ENCODE measurements around the gene ZNF568.

The ZNF568 gene

DNA sequence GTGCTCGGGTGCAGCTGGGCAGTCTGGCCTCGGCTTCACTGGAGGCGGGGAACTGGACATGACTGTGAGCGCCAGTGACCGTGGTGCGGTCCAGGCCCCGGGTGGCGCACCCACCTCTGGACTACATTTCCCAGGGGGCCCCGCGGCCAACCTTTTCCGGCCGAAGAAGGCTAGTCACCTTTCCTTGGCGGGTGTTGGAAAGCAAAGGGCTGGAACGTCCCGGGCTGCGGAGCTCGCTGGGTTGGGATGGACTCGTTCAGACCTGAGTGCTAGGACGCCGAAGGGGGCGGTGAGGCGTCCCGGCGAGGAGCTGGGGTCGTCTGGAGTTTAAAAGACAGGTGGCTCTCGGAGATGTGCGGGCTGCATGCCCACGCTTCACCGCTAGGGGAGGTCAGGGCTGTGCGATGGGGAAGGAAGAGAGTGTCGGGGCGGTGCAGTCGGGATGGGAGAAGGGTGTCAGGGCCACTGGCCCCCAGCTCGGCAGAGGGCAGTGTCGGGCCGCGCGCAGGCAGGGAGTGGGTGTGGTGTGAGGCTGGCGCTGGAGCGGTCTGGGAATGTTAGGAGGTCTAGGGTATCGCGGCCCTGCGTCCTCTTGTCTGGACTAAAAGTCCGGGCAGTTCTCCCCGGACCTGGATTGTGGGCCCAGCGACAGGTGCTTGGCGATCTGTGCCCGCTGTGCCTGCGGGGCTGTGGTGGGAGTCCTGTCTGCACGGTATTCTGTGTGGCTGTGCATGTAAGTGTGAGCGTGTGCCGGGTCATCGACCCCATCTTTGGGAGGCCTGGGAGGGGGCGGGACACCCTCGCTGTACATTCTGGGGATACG, 57.1 kb downstream of the ZNF568 start:
- peak; percentile 96 to 97 for ATAC-seq (replicated peaks)

GRCh38 chr19:36973844-36974195, 57.7 kb downstream of the ZNF568 start:
- ATAC-seq (replicated peaks) (peak; percentile 47 to 58), DNase-seq (peak; percentile 4)
- peak overlapping the region; percentile 92 for H3K4me3 Mint-ChIP-seq
- peaks cover 14 to 23% of the 10 kb centered on the region in 2 donors for H3K4me1 Mint-ChIP-seq
- H3K9me3 Mint-ChIP-seq, result peaks cover 3 to 6% of the 10 kb centered on the region in 2 donors
- peak overlapping the region; percentile 98 for H3K27ac Mint-ChIP-seq
- peaks cover 27 to 38% of the 10 kb centered on the region in 2 donors for H3K36me3 Mint-ChIP-seq
- no peaks in the 10 kb centered on the region for H3K27me3 Mint-ChIP-seq

More for the DNA sequence above, 57.1 kb downstream of the ZNF568 start:
- Mint-ChIP-seq H3K27me3 (no peaks in the 10 kb centered on the region), H3K36me3 (peaks cover 22 to 33% of the 10 kb centered on the region in 2 donors), H3K4me3 (peak overlapping the region; percentile 92), H3K9me3 (peaks cover under 1 to 3% of the 10 kb centered on the region in 2 donors), H3K27ac (peak overlapping the region; percentile 98), H3K4me1 (peaks cover 13 to 23% of the 10 kb centered on the region in 2 donors)
- DNase-seq, result peak; percentile 75

DNA sequence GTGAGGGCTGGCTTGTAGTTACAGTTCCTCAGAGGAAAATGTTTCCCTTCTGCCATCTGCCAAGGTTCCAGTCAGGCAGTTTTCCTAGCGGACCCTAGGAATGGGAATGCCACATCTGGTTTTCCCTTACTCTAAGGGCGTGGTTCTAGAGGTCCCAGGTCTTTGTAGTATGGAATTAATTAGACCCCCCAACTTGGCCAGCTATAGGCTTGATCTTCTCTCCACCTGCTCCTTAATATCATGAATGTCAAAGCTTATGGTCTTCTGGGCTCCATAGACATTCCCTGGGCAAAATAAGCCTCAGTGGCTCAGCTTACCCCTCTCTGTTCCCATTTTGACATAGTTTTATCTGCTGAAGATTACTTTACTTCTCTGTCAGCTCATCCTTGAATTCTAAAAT, 70.0 kb downstream of the ZNF568 start:
- no peak overlapping the region for H3K27ac Mint-ChIP-seq
- DNase-seq (no peak), ATAC-seq (replicated peaks) (no peak)
- no peak overlapping the region for H3K4me3 Mint-ChIP-seq
- peaks cover 61 to 76% of the 10 kb centered on the region in 2 donors for H3K36me3 Mint-ChIP-seq
- peaks cover 10 to 24% of the 10 kb centered on the region in 2 donors for H3K9me3 Mint-ChIP-seq
- no peaks in the 10 kb centered on the region for H3K4me1 Mint-ChIP-seq
- no peaks in the 10 kb centered on the region for H3K27me3 Mint-ChIP-seq

DNA sequence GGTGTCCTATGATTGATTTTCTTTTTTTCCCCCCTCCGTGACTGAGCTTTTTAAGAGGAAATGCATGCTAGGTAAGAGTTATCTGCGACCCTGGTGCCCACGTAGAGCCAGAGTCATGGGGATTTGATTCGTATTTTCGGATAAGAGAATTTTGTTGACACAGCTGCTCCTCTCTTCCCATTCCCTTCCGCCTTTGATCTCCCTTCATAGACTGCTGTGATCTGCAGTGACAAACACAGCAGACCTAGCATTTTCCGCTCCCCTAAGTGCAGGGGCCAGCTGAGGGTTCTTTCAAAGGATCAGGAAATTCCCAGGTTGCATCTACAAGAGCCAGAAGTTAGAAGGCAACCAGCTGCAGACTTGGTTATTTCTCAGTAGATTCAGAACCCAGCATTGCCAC, 70.5 kb downstream of the ZNF568 start:
- H3K9me3 Mint-ChIP-seq, result peaks cover 13 to 26% of the 10 kb centered on the region in 2 donors
- H3K27me3 Mint-ChIP-seq, result no peaks in the 10 kb centered on the region
- peaks cover 64 to 76% of the 10 kb centered on the region in 2 donors for H3K36me3 Mint-ChIP-seq
- no peak overlapping the region for H3K4me3 Mint-ChIP-seq
- no peak overlapping the region for H3K27ac Mint-ChIP-seq
- ATAC-seq (replicated peaks) (no peak), DNase-seq (no peak)
- no peaks in the 10 kb centered on the region for H3K4me1 Mint-ChIP-seq

GRCh38 chr19:36987091-36987490, 71.0 kb downstream of the ZNF568 start:
- Mint-ChIP-seq H3K4me1 (no peaks in the 10 kb centered on the region), H3K27ac (no peak overlapping the region), H3K36me3 (peaks cover 66 to 78% of the 10 kb centered on the region in 2 donors), H3K9me3 (peaks cover 16 to 26% of the 10 kb centered on the region in 2 donors), H3K4me3 (no peak overlapping the region), H3K27me3 (no peaks in the 10 kb centered on the region)
- no peak for DNase-seq
- ATAC-seq (replicated peaks), result no peak

DNA sequence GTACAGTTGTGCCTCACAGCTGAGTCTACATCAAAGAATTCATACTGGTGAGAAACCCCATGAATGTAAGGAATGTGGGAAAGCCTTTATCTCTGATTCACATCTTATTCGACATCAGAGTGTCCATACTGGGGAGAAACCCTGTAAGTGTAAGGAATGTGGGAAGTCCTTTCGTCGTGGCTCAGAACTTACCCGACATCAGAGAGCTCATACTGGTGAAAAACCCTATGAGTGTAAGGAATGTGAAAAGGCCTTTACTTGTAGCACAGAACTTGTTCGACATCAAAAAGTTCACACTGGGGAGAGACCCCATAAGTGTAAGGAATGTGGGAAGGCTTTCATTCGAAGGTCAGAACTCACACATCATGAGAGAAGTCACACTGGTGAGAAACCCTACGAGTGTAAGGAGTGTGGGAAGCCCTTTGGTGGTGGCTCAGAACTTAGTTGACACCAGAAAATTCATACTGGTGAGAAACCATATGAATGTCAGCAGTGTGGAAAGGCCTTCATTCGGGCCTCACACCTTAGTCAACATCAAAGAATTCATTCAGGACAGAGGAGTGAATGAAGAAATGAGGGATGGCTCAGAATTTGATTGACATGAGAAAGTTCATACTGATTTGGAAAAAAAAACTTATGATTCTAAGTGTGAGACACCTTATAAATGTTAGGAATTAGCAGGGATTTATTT, 81.2 kb downstream of the ZNF568 start:
- peaks cover 26 to 29% of the 10 kb centered on the region in 2 donors for H3K9me3 Mint-ChIP-seq
- ATAC-seq (replicated peaks), result no peak
- no peak overlapping the region for H3K27ac Mint-ChIP-seq

DNA sequence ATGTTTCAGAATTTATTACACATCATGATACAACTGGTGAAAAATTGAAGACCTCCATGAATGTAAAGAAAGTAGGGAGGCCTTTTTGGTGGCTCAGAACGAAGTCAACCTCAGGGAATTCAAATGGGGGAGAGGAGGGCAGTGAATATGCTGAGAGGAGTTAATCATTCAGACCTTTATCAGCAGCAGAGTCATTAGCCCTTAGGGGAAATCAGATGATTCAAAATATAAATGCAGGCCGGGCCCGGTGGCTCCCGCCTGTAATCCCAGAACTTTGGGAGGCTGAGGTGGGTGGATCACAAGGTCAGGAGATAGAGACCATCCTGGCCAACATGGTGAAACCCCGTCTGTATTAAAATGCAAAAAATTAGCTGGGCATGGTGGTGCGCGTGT, 81.7 kb downstream of the ZNF568 start:
- Mint-ChIP-seq H3K27me3 (no peaks in the 10 kb centered on the region), H3K4me1 (no peaks in the 10 kb centered on the region), H3K4me3 (no peak overlapping the region), H3K27ac (no peak overlapping the region), H3K9me3 (peaks cover 22 to 29% of the 10 kb centered on the region in 2 donors), H3K36me3 (peaks cover 51 to 60% of the 10 kb centered on the region in 2 donors)
- no peak for DNase-seq
- ATAC-seq (replicated peaks), result no peak

More for the DNA sequence above, 81.2 kb downstream of the ZNF568 start:
- DNase-seq, result no peak
- H3K36me3 Mint-ChIP-seq, result peaks cover 56 to 66% of the 10 kb centered on the region in 2 donors
- H3K4me1 Mint-ChIP-seq, result no peaks in the 10 kb centered on the region
- no peaks in the 10 kb centered on the region for H3K27me3 Mint-ChIP-seq
- H3K4me3 Mint-ChIP-seq, result no peak overlapping the region

DNA sequence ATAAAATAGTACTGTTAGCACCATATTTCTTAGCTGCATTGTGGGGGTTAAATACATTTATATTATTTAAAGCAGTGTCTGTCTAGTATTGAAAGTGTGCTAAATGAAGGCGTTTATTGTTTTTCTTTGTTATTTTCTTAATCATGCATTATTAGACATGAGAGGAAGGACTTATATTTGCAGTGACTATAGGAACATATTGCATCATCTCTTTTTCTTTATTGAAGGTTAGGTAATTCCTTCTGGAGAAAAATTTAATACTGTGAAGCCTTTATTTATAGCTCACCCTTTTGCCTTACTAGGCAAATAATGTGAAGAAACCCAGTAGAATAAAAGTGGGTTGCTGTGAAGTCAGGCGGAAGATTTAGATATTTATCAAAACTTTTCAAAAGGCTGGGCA, 83.2 kb downstream of the ZNF568 start:
- H3K36me3 Mint-ChIP-seq, result peaks cover 38 to 45% of the 10 kb centered on the region in 2 donors
- H3K4me1 Mint-ChIP-seq, result no peaks in the 10 kb centered on the region
- H3K4me3 Mint-ChIP-seq, result no peak overlapping the region
- no peak for ATAC-seq (replicated peaks)
- H3K27ac Mint-ChIP-seq, result no peak overlapping the region
- H3K27me3 Mint-ChIP-seq, result no peaks in the 10 kb centered on the region
- no peak for DNase-seq
- H3K9me3 Mint-ChIP-seq, result peaks cover 12 to 18% of the 10 kb centered on the region in 2 donors

DNA sequence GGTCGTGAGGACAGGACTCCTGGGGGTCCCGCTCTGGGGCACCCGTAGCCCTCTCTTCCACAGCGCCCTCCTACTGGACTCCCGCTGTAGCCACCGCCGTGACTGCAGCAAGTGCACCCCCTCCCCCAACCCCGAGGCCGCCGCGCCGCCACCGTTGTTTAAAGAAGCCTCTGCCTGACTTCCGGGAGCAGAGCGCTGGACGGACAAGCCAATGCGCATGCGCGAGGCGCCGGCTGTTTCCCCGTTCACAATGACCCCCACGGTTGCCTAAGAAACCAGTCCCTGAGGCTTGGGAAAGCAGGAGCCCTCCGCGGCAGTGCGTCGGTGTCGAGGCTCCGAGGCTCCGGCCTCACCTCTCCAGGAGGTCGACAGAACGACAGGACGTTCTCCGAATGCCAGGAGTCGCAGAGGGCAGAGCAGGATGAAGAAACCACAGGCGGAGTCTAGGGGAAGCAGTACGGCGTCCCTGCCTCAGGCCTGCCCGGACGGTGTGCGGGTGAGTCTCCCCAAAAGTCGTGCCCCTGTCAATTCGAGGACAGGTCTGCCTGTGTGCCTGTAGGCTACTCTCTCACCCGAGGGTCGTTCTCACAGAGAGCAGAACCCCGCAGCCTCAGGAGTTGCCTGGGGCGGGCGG, 91.6 kb downstream of the ZNF568 start:
- Mint-ChIP-seq H3K9me3 (peaks cover 16 to 20% of the 10 kb centered on the region in 2 donors), H3K27ac (peak overlapping the region; percentile 88), H3K4me1 (peaks cover 2 to 13% of the 10 kb centered on the region in 2 donors), H3K4me3 (peak overlapping the region; percentile 85 to 95), H3K27me3 (peaks cover 0 to 4% of the 10 kb centered on the region in 2 donors), H3K36me3 (peaks cover 33 to 43% of the 10 kb centered on the region in 2 donors)
- DNase-seq (peak; percentile 53), ATAC-seq (replicated peaks) (peak; percentile 73 to 93)

DNA sequence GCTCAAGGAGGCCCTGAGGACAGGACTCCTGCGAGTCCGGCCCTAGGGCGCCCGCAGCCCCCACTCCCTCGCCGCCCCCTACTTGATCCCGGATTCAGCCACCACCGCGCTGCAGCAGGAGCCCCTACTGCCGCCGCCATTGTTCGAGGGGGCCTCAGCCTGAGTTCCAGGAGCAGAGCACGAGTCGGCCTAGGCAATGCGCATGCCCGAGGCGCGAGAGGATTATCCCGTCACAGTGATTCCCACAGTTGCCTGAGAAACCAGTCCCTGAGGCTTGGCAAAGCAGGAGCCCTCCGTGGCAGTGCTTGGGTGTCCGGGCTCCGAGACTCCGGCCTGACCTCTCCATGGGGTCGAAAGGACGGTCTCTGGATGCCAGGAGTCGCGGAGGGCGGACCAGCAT, 93.7 kb downstream of the ZNF568 start:
- peaks cover 0 to 4% of the 10 kb centered on the region in 2 donors for H3K27me3 Mint-ChIP-seq
- ATAC-seq (replicated peaks) (no peak), DNase-seq (no peak)
- peaks cover 46 to 56% of the 10 kb centered on the region in 2 donors for H3K36me3 Mint-ChIP-seq
- H3K4me1 Mint-ChIP-seq, result peaks cover 2 to 13% of the 10 kb centered on the region in 2 donors
- no peak overlapping the region for H3K4me3 Mint-ChIP-seq
- no peak overlapping the region for H3K27ac Mint-ChIP-seq
- peaks cover 17 to 28% of the 10 kb centered on the region in 2 donors for H3K9me3 Mint-ChIP-seq

- peaks cover 58 to 73% of the 10 kb centered on the region in 2 donors for H3K36me3 Mint-ChIP-seq
- H3K27me3 Mint-ChIP-seq, result peaks cover 0 to 4% of the 10 kb centered on the region in 2 donors
- DNase-seq (no peak), ATAC-seq (replicated peaks) (no peak)
- H3K27ac Mint-ChIP-seq, result no peak overlapping the region
- peaks cover 22 to 37% of the 10 kb centered on the region in 2 donors for H3K9me3 Mint-ChIP-seq
- peaks cover 4 to 13% of the 10 kb centered on the region in 2 donors for H3K4me1 Mint-ChIP-seq
- no peak overlapping the region for H3K4me3 Mint-ChIP-seq
Observed at GRCh38 chr19:37012093-37012745, 96.1 kb downstream of the ZNF568 start.

DNA sequence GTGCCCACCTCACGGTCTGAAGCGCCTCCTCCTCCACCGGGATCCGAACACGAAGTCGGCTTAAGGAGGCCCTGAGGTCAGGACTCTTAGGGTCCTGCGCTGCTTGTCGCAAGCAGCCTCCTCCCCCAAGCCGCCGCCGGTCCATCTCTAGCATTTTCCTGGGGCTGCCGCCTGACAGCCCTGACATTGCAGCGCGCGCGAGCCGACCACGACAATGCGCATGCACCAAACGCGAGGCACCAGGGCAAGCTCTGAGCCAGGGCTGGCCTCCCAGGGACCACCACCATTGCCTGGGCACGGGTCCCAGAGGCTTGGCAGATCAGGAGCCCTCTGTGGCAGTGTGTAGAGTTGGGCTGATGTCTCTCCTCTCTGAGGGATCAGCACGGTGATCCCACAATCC, 98.3 kb downstream of the ZNF568 start:
- Mint-ChIP-seq H3K4me1 (peaks cover 0 to 1% of the 10 kb centered on the region in 2 donors), H3K4me3 (no peak overlapping the region), H3K36me3 (peaks cover 50 to 59% of the 10 kb centered on the region in 2 donors), H3K27me3 (no peaks in the 10 kb centered on the region), H3K9me3 (peaks cover 17 to 34% of the 10 kb centered on the region in 2 donors), H3K27ac (no peak overlapping the region)
- no peak for ATAC-seq (replicated peaks)
- no peak for DNase-seq

GRCh38 chr19:37045140-37045539, 129.0 kb downstream of the ZNF568 start:
- Mint-ChIP-seq H3K36me3 (peaks cover 2 to 4% of the 10 kb centered on the region in 2 donors), H3K9me3 (peaks cover 14 to 15% of the 10 kb centered on the region in 2 donors), H3K27me3 (no peaks in the 10 kb centered on the region), H3K4me1 (no peaks in the 10 kb centered on the region), H3K27ac (no peak overlapping the region), H3K4me3 (no peak overlapping the region)
- no peak for DNase-seq
- no peak for ATAC-seq (replicated peaks)
